WI38 (cell line): ENCODE measurements around the gene PLIN3.
"Not testable (repeated sequence)": the region's sequence is repeated elsewhere in the genome, so short reads cannot be mapped to it uniquely, and the experiment has no call there.

Source experiments
- H3K4me3 ChIP-seq: 2 replicates; pipeline ENCODE4 v1.5.1; 2011; ENCODE audit warnings: low read depth, mild to moderate bottlenecking, control low read depth, low read length
- TF ChIP-seq, protein P1 (sequence below): IDR thresholded peaks from 2 replicates; pipeline ENCODE4 v1.5.1; 2012; ENCODE audit warnings: low read depth, mild to moderate bottlenecking, control low read depth, low read length

PLIN3 gene

GRCh38 chr19:4830768-4831265, 36.6 kb downstream of the PLIN3 start:
- peak overlapping the region; percentile 91 for H3K4me3 ChIP-seq
- TF ChIP-seq, protein P1, sequence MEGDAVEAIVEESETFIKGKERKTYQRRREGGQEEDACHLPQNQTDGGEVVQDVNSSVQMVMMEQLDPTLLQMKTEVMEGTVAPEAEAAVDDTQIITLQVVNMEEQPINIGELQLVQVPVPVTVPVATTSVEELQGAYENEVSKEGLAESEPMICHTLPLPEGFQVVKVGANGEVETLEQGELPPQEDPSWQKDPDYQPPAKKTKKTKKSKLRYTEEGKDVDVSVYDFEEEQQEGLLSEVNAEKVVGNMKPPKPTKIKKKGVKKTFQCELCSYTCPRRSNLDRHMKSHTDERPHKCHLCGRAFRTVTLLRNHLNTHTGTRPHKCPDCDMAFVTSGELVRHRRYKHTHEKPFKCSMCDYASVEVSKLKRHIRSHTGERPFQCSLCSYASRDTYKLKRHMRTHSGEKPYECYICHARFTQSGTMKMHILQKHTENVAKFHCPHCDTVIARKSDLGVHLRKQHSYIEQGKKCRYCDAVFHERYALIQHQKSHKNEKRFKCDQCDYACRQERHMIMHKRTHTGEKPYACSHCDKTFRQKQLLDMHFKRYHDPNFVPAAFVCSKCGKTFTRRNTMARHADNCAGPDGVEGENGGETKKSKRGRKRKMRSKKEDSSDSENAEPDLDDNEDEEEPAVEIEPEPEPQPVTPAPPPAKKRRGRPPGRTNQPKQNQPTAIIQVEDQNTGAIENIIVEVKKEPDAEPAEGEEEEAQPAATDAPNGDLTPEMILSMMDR = no peak

DNA sequence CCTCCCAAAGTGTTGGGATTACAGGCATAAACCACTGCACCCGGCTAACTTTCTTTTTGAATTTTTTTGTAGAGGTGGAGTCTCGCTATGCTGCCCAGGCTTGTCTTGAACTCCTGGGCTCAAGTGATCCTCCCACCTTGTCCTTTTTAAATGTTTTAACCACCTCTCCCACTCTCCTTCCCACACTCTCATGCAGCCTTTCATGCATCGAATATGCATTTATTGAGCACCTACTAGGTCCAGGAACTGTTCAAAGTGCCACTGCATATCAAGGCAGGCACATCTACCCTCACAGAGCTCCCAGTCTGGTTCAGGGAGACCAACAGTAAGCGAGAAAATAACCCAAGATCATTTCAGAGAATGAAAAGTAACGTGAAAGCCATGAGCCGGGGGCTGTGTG, 37.1 kb downstream of the PLIN3 start:
- TF ChIP-seq, protein P1 = no peak
- H3K4me3 ChIP-seq = peak overlapping the region; percentile 91

- TF ChIP-seq, protein P1 = no peak
- H3K4me3 ChIP-seq = no peak overlapping the region
Measured at GRCh38 chr19:4829001-4829712, 38.3 kb downstream of the PLIN3 start.

GRCh38 chr19:4823577-4823976, 43.9 kb downstream of the PLIN3 start:
- TF ChIP-seq, protein P1 = no peak
- no peak overlapping the region for H3K4me3 ChIP-seq

GRCh38 chr19:4822354-4822753, 45.1 kb downstream of the PLIN3 start:
- H3K4me3 ChIP-seq = not testable (repeated sequence)

GRCh38 chr19:4821265-4821664, 46.2 kb downstream of the PLIN3 start:
- no peak overlapping the region for H3K4me3 ChIP-seq
- TF ChIP-seq, protein P1 = no peak

DNA sequence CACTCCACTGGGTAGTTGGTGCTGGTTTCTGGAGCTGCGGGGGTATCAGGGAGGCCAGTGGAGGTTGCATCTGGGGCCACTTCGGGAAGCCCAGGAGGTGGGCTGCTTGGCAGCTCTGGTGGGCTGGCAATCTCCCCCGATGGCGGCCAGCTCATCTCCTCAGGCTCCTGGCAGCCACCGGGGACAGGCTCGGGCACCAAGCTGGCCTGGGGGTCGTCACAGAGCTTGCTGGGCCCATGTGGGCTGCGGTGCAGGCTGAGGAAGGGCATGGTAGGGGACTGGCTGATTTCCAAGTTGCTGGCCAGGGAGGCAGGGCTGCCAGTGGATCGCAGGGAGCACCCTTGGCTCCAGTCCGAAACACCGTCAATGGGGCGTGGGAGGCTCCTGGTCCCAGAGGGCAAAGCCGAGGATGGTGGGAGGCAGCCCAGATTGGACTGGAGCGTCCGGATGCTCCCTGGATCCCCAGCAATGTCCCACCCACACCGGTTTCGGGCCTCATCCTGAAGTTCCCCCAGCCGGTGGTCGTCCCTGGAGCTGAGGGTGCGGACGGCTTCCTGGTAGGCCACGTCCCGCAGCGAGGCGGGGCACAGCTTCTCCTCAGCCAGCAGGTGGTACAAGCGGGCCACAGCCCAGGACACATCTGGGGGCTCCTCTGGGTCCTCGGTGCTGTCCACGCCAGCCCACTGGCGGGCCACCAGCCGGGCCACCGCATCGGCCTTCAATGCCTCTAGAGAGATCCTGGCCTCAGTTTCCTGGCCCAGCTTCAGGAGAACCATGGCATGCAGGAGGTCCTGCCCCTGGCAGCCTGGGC, 49.8 kb downstream of the PLIN3 start:
- TF ChIP-seq, protein P1 = no peak
- H3K4me3 ChIP-seq = no peak overlapping the region
